HepG2 (cell line): ENCODE data around the gene PTK7. TPM values are rescaled to one million over a fixed set of nuclear protein-coding genes. Genes with fewer than 3 reads are reported as not detected.

Experiments used
- CEBPB ChIP-seq: IDR thresholded peaks from 2 replicates; pipeline ENCODE4 v1.6.1; 2011; ENCODE audit warnings: low read depth, low read length, improper control_type of control experiment, borderline replicate concordance
- GABPB1 ChIP-seq: IDR thresholded peaks from 2 replicates; pipeline ENCODE4 v1.6.1; 2016; ENCODE audit warnings: mild to moderate bottlenecking, missing genetic modification reagents, moderate library complexity, missing compliant biosample characterization
- KLF13 ChIP-seq: sonication (generic); formaldehyde crosslinking; IDR thresholded peaks from 2 replicates; pipeline ENCODE4 v1.4.0; 2020; ENCODE audit warnings: mild to moderate bottlenecking, missing genetic modification reagents
- MBD4 ChIP-seq: IDR thresholded peaks from 2 replicates; pipeline ENCODE4 v1.6.1; 2012; ENCODE audit warnings: low read length, inconsistent platforms, borderline replicate concordance
- NFE2 ChIP-seq: sonication (generic); formaldehyde crosslinking; IDR thresholded peaks from 2 replicates; pipeline ENCODE4 v1.4.0; 2020; ENCODE audit warnings: missing genetic modification reagents
- NR3C1 ChIP-seq: sonication (generic); formaldehyde crosslinking; IDR thresholded peaks from 2 replicates; pipeline ENCODE4 v1.4.0; 2020; ENCODE audit warnings: missing genetic modification reagents
- RAD51 ChIP-seq: fragments of 450-650 bp; IDR thresholded peaks from 2 replicates; pipeline ENCODE4 v1.6.1; 2016; ENCODE audit warnings: borderline replicate concordance
- RFX1 ChIP-seq: fragments of 450-650 bp; IDR thresholded peaks from 2 replicates; pipeline ENCODE4 v1.6.1; 2017
- RORA ChIP-seq: sonication (generic); formaldehyde crosslinking; IDR thresholded peaks from 2 replicates; pipeline ENCODE4 v1.5.0; 2020; ENCODE audit warnings: mild to moderate bottlenecking, missing genetic modification reagents, moderate library complexity
- SALL2 ChIP-seq: sonication (generic); formaldehyde crosslinking; IDR thresholded peaks from 2 replicates; pipeline ENCODE4 v1.8.1; 2023; ENCODE audit warnings: mild to moderate bottlenecking, missing genetic modification reagents, inconsistent platforms
- ZMYM4 ChIP-seq: sonication (generic); formaldehyde crosslinking; IDR thresholded peaks from 2 replicates; pipeline ENCODE4 v1.8.1; 2023; ENCODE audit warnings: mild to moderate bottlenecking, missing genetic modification reagents
- ZNF562 ChIP-seq: sonication (generic); formaldehyde crosslinking; IDR thresholded peaks from 2 replicates; pipeline ENCODE4 v1.8.0; 2022; ENCODE audit warnings: missing genetic modification reagents, borderline replicate concordance
- ZNF652 ChIP-seq: IDR thresholded peaks from 2 replicates; pipeline ENCODE4 v1.6.1; 2016; ENCODE audit warnings: low read depth, borderline replicate concordance
- ZNF724P ChIP-seq: sonication (generic); formaldehyde crosslinking; IDR thresholded peaks from 2 replicates; pipeline ENCODE4 v1.8.0; 2022; ENCODE audit warnings: missing genetic modification reagents, borderline replicate concordance
- ZNF761 ChIP-seq: sonication (generic); formaldehyde crosslinking; conservative IDR thresholded peaks from 2 replicates; pipeline ENCODE4 v1.4.0; 2020; ENCODE audit warnings: mild to moderate bottlenecking, missing genetic modification reagents
- ZNF782 ChIP-seq: sonication (generic); formaldehyde crosslinking; IDR thresholded peaks from 2 replicates; pipeline ENCODE4 v1.4.0; 2020; ENCODE audit warnings: missing genetic modification reagents, mild to moderate bottlenecking, borderline replicate concordance
- polyA plus RNA-seq, 8 experiments: library from polyadenylated mRNA; depleted of rRNA in 3 of 8; stranded (reverse) in 7 of 8; unstranded in 1 of 8; fragments of >200 nt; fragmentation: Illumina TruSeq in 4 of 8; extraction: Trizol in 4 of 8; gene quantifications; 2 replicates each; pipeline versions ENCODE4 v1.2.1 to v1.2.3, GENCODE V29; 2011 to 2016; ENCODE audit warnings: low read depth in 4 of 8, missing spikeins in 1 of 8, mixed read lengths in 1 of 8; ENCODE audit not compliant: insufficient read depth in 1 of 8
- total RNA-seq, 5 experiments: library from RNA; depleted of rRNA; stranded (reverse); fragments of >200 nt; fragmentation: Illumina TruSeq; extraction: Trizol; gene quantifications; 2 replicates each; pipeline ENCODE4 v1.2.3, GENCODE V29; 2016; ENCODE audit warnings: low read depth in 1 of 5
- TF ChIP-seq, protein P1 (sequence below): sonication (generic); formaldehyde crosslinking; IDR thresholded peaks from 2 replicates; pipeline ENCODE4 v1.8.0; 2022; ENCODE audit warnings: missing genetic modification reagents, mild to moderate bottlenecking, moderate library complexity, borderline replicate concordance
- TF ChIP-seq, protein P2 (sequence below): sonication (generic); formaldehyde crosslinking; IDR thresholded peaks from 2 replicates; pipeline ENCODE4 v1.5.0; 2020; ENCODE audit warnings: mild to moderate bottlenecking, missing genetic modification reagents, borderline replicate concordance
- TF ChIP-seq, protein P3 (sequence below): sonication (generic); formaldehyde crosslinking; IDR thresholded peaks from 2 replicates; pipeline ENCODE4 v1.8.1; 2023; ENCODE audit warnings: mild to moderate bottlenecking, missing genetic modification reagents
- TF ChIP-seq, protein P4 (sequence below): sonication (generic); formaldehyde crosslinking; IDR thresholded peaks from 2 replicates; pipeline ENCODE4 v1.8.1; 2023; ENCODE audit warnings: missing genetic modification reagents, inconsistent platforms, borderline replicate concordance

Gene PTK7
- total and polyA plus RNA-seq, 2 of the 13 experiments (the other 11 are each of a cell fraction or from before 2014, with no cell fraction given): 98.5 to 99.8 TPM

DNA sequence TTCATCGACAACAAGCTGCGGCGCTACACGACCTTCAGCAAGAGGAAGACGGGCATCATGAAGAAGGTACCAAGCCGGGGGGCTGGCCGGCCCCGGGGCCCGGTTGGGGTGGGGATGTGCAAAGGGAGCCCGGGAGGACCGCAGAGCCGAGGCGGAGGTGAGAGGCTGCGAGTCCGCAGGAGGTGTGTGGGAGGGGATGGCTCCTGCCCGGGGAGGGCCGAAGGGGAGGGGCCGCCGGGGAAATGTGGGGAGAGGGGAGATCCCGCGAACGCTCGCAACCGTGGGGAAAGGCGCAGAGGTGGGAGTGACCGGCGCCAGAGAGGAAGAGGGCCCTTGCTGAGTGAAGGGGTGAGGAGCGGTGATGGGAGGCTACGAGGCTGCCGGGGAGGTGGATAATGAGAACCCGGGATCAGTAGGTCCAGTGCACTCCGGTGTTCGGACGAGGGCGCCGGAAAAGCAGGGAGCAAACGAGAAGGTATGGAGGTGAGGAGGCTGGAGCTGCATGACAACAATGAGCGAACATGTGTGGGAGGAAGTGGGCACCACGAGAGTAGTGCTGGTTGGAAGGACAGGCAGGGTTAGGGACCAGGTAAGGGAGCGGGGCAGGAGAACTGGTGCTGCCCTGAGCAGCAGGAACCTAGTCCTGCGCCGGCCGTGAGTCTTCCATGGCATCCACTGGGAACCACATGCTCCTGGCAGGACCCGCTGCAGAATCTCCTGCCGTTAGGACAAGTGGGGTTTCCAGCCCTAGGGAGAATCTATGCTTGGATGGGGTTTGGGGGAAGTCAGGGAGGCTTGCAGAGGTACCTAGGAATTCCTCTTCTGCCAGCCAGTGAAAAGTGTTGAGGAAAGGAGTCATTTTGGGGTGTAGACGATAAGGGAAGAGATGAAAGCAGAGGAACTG, 96.2 kb downstream of the PTK7 start (continued):
- TF ChIP-seq SALL2: 0 out of 2 replicates have a peak, but pooled peaks have one; percentile 10
- no peak for TF ChIP-seq NFE2 (CRISPR knock-in tag)
- no peak for TF ChIP-seq ZNF562 (CRISPR knock-in tag)
- no peak for TF ChIP-seq ZNF724P (CRISPR knock-in tag)
- TF ChIP-seq ZMYM4: peak; percentile 57; the same call in 1 of the 2 replicates
- no peak for TF ChIP-seq RORA (CRISPR knock-in tag)
- TF ChIP-seq CEBPB: no peak
- peak; percentile 45; the same call in 1 of the 2 replicates for TF ChIP-seq ZNF761
- 0 out of 2 replicates have a peak, but pooled peaks have one; percentile 63 for TF ChIP-seq KLF13 (CRISPR knock-in tag)
- no peak for TF ChIP-seq NR3C1 (CRISPR knock-in tag)
- no peak for TF ChIP-seq RAD51
- TF ChIP-seq, protein P1, sequence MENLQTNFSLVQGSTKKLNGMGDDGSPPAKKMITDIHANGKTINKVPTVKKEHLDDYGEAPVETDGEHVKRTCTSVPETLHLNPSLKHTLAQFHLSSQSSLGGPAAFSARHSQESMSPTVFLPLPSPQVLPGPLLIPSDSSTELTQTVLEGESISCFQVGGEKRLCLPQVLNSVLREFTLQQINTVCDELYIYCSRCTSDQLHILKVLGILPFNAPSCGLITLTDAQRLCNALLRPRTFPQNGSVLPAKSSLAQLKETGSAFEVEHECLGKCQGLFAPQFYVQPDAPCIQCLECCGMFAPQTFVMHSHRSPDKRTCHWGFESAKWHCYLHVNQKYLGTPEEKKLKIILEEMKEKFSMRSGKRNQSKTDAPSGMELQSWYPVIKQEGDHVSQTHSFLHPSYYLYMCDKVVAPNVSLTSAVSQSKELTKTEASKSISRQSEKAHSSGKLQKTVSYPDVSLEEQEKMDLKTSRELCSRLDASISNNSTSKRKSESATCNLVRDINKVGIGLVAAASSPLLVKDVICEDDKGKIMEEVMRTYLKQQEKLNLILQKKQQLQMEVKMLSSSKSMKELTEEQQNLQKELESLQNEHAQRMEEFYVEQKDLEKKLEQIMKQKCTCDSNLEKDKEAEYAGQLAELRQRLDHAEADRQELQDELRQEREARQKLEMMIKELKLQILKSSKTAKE (CRISPR knock-in tag): no peak
- TF ChIP-seq, protein P2, sequence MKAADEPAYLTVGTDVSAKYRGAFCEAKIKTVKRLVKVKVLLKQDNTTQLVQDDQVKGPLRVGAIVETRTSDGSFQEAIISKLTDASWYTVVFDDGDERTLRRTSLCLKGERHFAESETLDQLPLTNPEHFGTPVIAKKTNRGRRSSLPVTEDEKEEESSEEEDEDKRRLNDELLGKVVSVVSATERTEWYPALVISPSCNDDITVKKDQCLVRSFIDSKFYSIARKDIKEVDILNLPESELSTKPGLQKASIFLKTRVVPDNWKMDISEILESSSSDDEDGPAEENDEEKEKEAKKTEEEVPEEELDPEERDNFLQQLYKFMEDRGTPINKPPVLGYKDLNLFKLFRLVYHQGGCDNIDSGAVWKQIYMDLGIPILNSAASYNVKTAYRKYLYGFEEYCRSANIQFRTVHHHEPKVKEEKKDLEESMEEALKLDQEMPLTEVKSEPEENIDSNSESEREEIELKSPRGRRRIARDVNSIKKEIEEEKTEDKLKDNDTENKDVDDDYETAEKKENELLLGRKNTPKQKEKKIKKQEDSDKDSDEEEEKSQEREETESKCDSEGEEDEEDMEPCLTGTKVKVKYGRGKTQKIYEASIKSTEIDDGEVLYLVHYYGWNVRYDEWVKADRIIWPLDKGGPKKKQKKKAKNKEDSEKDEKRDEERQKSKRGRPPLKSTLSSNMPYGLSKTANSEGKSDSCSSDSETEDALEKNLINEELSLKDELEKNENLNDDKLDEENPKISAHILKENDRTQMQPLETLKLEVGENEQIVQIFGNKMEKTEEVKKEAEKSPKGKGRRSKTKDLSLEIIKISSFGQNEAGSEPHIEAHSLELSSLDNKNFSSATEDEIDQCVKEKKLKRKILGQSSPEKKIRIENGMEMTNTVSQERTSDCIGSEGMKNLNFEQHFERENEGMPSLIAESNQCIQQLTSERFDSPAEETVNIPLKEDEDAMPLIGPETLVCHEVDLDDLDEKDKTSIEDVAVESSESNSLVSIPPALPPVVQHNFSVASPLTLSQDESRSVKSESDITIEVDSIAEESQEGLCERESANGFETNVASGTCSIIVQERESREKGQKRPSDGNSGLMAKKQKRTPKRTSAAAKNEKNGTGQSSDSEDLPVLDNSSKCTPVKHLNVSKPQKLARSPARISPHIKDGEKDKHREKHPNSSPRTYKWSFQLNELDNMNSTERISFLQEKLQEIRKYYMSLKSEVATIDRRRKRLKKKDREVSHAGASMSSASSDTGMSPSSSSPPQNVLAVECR (CRISPR knock-in tag): peak; percentile 86
- peak; percentile 48; the same call in 1 of the 2 replicates for TF ChIP-seq GABPB1 (CRISPR knock-in tag)
- no peak for TF ChIP-seq MBD4
- TF ChIP-seq ZNF782 (CRISPR knock-in tag): no peak; the same call in 1 of the 2 replicates
- TF ChIP-seq RFX1: no peak
- TF ChIP-seq, protein P3, sequence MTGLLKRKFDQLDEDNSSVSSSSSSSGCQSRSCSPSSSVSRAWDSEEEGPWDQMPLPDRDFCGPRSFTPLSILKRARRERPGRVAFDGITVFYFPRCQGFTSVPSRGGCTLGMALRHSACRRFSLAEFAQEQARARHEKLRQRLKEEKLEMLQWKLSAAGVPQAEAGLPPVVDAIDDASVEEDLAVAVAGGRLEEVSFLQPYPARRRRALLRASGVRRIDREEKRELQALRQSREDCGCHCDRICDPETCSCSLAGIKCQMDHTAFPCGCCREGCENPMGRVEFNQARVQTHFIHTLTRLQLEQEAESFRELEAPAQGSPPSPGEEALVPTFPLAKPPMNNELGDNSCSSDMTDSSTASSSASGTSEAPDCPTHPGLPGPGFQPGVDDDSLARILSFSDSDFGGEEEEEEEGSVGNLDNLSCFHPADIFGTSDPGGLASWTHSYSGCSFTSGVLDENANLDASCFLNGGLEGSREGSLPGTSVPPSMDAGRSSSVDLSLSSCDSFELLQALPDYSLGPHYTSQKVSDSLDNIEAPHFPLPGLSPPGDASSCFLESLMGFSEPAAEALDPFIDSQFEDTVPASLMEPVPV (CRISPR knock-in tag): no peak; the same call in 1 of the 2 replicates
- no peak for TF ChIP-seq ZNF652 (CRISPR knock-in tag)
- TF ChIP-seq, protein P4, sequence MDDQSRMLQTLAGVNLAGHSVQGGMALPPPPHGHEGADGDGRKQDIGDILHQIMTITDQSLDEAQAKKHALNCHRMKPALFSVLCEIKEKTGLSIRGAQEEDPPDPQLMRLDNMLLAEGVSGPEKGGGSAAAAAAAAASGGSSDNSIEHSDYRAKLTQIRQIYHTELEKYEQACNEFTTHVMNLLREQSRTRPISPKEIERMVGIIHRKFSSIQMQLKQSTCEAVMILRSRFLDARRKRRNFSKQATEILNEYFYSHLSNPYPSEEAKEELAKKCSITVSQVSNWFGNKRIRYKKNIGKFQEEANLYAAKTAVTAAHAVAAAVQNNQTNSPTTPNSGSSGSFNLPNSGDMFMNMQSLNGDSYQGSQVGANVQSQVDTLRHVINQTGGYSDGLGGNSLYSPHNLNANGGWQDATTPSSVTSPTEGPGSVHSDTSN (CRISPR knock-in tag): no peak
